HCT116 (cell line): ENCODE results near the gene IL11RA. TPM values are rescaled to one million over a fixed set of nuclear protein-coding genes. Genes with fewer than 3 reads are reported as not detected.
A peak's percentile ranks its signal among the peaks of the same experiment; 100 is the strongest.

Experiments
- ATAC-seq: fragments of 200-7000 bp; cut with Tn5 transposase; 2 replicates; pipeline ENCODE4 v1.9.1; 2020; ENCODE audit warnings: mild to moderate bottlenecking, moderate library complexity
- BruUV-seq: library from RNA; stranded (reverse); fragments of 400-500 nt; replicated peaks from 2 replicates; lab custom pipeline; 2021; lab: Mats Ljungman, UMichigan
- CTCF ChIA-PET: fragments of 300-600 bp; sonication (Branson Sonifier 250); formaldehyde crosslinking; loops from one replicate; lab custom pipeline; 2021; ENCODE audit warnings: antibody characterized with exemption; lab: Charles Lee
- POLR2A ChIA-PET: fragments of 300-600, 350-600 bp; sonication (Branson Sonifier 250); formaldehyde crosslinking; loops from one replicate; lab custom pipeline; 2021; ENCODE audit warnings: antibody characterized with exemption; lab: Charles Lee
- RAD21 ChIA-PET, 2 experiments: fragments of 300-600 bp; sonication (Branson Sonifier 250); formaldehyde crosslinking; loops; one replicate each; lab custom pipeline; 2023; ENCODE audit warnings: low total read pairs in 2 of 2; ENCODE audit not compliant: uncharacterized antibody in 2 of 2, unreplicated experiment in 2 of 2, low non-redundant PET in 1 of 2; lab: Charles Lee
- DNase-seq: peaks from one replicate; pipeline ENCODE4 v3.0.0-alpha.2; 2010; ENCODE audit warnings: low read depth, low spot score
- H2AFZ ChIP-seq: fragments of 200-600 bp; shearing (Covaris generic), sonication (generic); 2 replicates; pipeline ENCODE4 v1.6.1; 2017; ENCODE audit warnings: low read depth, mixed run types, mixed read lengths, antibody characterized with exemption, low read length; ENCODE audit not compliant: poor library complexity, severe bottlenecking
- H3K27ac ChIP-seq: 2 replicates; pipeline ENCODE4 v1.5.1; 2012; ENCODE audit warnings: low read depth, low read length
- H3K27me3 ChIP-seq: fragments of 200-600 bp; sonication (generic); 2 replicates; pipeline ENCODE4 v1.6.1; 2016; ENCODE audit warnings: mixed run types, low read length, mixed read lengths; ENCODE audit not compliant: insufficient read depth
- H3K36me3 ChIP-seq, 2 experiments: fragments of 200-500 bp in 1 of 2; fragments of 200-600 bp in 1 of 2; sonication (Bioruptor generic) in 1 of 2; sonication (generic) in 1 of 2; 2 replicates each; pipeline versions ENCODE4 v1.5.1 to v1.6.1; 2014 to 2016; ENCODE audit warnings: low read length in 2 of 2, inconsistent platforms in 1 of 2, mixed read lengths in 1 of 2, mixed run types in 1 of 2; ENCODE audit not compliant: insufficient read depth in 2 of 2, control insufficient read depth in 1 of 2
- H3K4me1 ChIP-seq, 2 experiments: fragments of 200-600 bp in 1 of 2; sonication (generic) in 1 of 2; 2 replicates each; pipeline versions ENCODE4 v1.5.1 to v1.6.1; 2012 to 2017; ENCODE audit warnings: low read length in 2 of 2, inconsistent platforms in 1 of 2, mild to moderate bottlenecking in 1 of 2, mixed read lengths in 1 of 2, mixed run types in 1 of 2, moderate library complexity in 1 of 2; ENCODE audit not compliant: insufficient read depth in 2 of 2, control insufficient read depth in 1 of 2
- H3K4me2 ChIP-seq: fragments of 200-600 bp; sonication (generic); 2 replicates; pipeline ENCODE4 v1.6.1; 2017; ENCODE audit warnings: mixed run types, low read length, mixed read lengths
- H3K4me3 ChIP-seq, 2 experiments: fragments of 200-600 bp in 1 of 2; sonication (generic) in 1 of 2; replicated peaks in 1 of 2; 2 replicates each; pipeline ENCODE4 v1.5.1; 2011 to 2016; ENCODE audit warnings: low read length in 2 of 2, control low read depth in 1 of 2, low read depth in 1 of 2, mild to moderate bottlenecking in 1 of 2, mixed read lengths in 1 of 2, mixed run types in 1 of 2
- H3K79me2 ChIP-seq: fragments of 200-600 bp; sonication (generic); 2 replicates; pipeline ENCODE4 v1.6.1; 2017; ENCODE audit warnings: mild to moderate bottlenecking, mixed run types, low read length, moderate library complexity, mixed read lengths; ENCODE audit not compliant: insufficient read depth
- H3K9ac ChIP-seq: fragments of 200-600 bp; sonication (generic); 2 replicates; pipeline ENCODE4 v1.6.1; 2016; ENCODE audit warnings: low read length, mixed read lengths
- H3K9me2 ChIP-seq: fragments of 200-600 bp; sonication (generic), shearing (Covaris generic); 2 replicates; pipeline ENCODE4 v1.6.1; 2017; ENCODE audit warnings: mixed run types, mild to moderate bottlenecking, moderate library complexity; ENCODE audit not compliant: insufficient read depth
- H3K9me3 ChIP-seq, 2 experiments: fragments of 200-500 bp in 1 of 2; fragments of 200-600 bp in 1 of 2; sonication (Bioruptor generic) in 1 of 2; sonication (generic) in 1 of 2; 2 replicates each; pipeline ENCODE4 v1.6.1; 2014 to 2017; ENCODE audit warnings: low read length in 2 of 2, mixed read lengths in 2 of 2, inconsistent platforms in 1 of 2, low read depth in 1 of 2, mild to moderate bottlenecking in 1 of 2, mixed run types in 1 of 2, moderate library complexity in 1 of 2; ENCODE audit not compliant: control insufficient read depth in 1 of 2, insufficient read depth in 1 of 2
- H4K20me1 ChIP-seq: fragments of 200-600 bp; sonication (generic), shearing (Covaris generic); 2 replicates; pipeline ENCODE4 v1.6.1; 2017; ENCODE audit warnings: mixed run types, mild to moderate bottlenecking, moderate library complexity; ENCODE audit not compliant: insufficient read depth
- CEBPB ChIP-seq: IDR thresholded peaks from 2 replicates; pipeline ENCODE4 v1.6.1; 2012; ENCODE audit warnings: low read depth
- EGR1 ChIP-seq: IDR thresholded peaks from 2 replicates; pipeline ENCODE4 v1.6.1; 2012; ENCODE audit warnings: low read depth
- ELF1 ChIP-seq: IDR thresholded peaks from 2 replicates; pipeline ENCODE4 v1.6.1; 2012; ENCODE audit warnings: low read depth, borderline replicate concordance
- EZH2phosphoT487 ChIP-seq: fragments of 200-600 bp; IDR thresholded peaks from 2 replicates; pipeline ENCODE4 v1.6.1; 2018; ENCODE audit warnings: antibody characterized with exemption, borderline replicate concordance
- JUND ChIP-seq: IDR thresholded peaks from 2 replicates; pipeline ENCODE4 v1.6.1; 2012
- MAX ChIP-seq: IDR thresholded peaks from 2 replicates; pipeline ENCODE4 v1.6.1; 2012
- RAD21 ChIP-seq: IDR thresholded peaks from 2 replicates; pipeline ENCODE4 v1.6.1; 2012; ENCODE audit warnings: low read depth, mild to moderate bottlenecking
- SP1 ChIP-seq: IDR thresholded peaks from 2 replicates; pipeline ENCODE4 v1.6.1; 2012; ENCODE audit warnings: low read depth
- SRF ChIP-seq: IDR thresholded peaks from 2 replicates; pipeline ENCODE4 v1.6.1; 2012; ENCODE audit warnings: low read depth
- TCF7L2 ChIP-seq: IDR thresholded peaks from 2 replicates; pipeline ENCODE4 v1.7.0; 2011; ENCODE audit warnings: borderline replicate concordance, inconsistent platforms; ENCODE audit not compliant: insufficient read depth, insufficient read length; ENCODE audit errors: extremely low read depth
- YY1 ChIP-seq: IDR thresholded peaks from 2 replicates; pipeline ENCODE4 v1.6.1; 2011; ENCODE audit warnings: low read length, low read depth, moderate library complexity, mild to moderate bottlenecking; ENCODE audit not compliant: insufficient replicate concordance; ENCODE audit errors: extremely low read depth
- ZNF274 ChIP-seq: fragments of 200-500 bp; sonication (Bioruptor generic); IDR thresholded peaks from 2 replicates; pipeline ENCODE4 v1.6.1; 2014; ENCODE audit warnings: mild to moderate bottlenecking, low read depth, low read length, inconsistent platforms
- intact Hi-C: fragments of 100-400 bp; cut with micrococcal nuclease; formaldehyde crosslinking; loops from 2 replicates; pipeline ENCODE4 v1.10.0; 2022
- total RNA-seq: library from RNA; stranded (reverse); gene quantifications from one replicate; pipeline ENCODE4 v1.2.1, GENCODE V29; 2021; ENCODE audit not compliant: unreplicated experiment
- TF ChIP-seq, protein P1 (sequence below): IDR thresholded peaks from 2 replicates; pipeline ENCODE4 v1.6.1; 2012

IL11RA gene
- total RNA-seq, 1 experiment from 2014 or later = 10.6 TPM

GRCh38 chr9:34652602-34653000 is 616 bp downstream of the IL11RA start:
- Histone ChIP-seq H3K9ac (peak overlapping the region; percentile 58), H3K79me2 (no peaks in the 10 kb centered on the region), H3K36me3 (peaks cover 0 to 6% of the 10 kb centered on the region in 2 experiments; a peak in 1 of 4 replicates), H3K27ac (peak overlapping the region; percentile 50), H3K9me2 (no peaks in the 10 kb centered on the region), H3K4me3 (peak overlapping the region; percentile 58 to 61), H3K9me3 (no peaks in the 10 kb centered on the region), H3K4me2 (peak overlapping the region; percentile 83), H3K4me1 (peaks cover 15 to 34% of the 10 kb centered on the region in 2 experiments), H2AFZ (no peak overlapping the region), H4K20me1 (no peaks in the 10 kb centered on the region), H3K27me3 (no peaks in the 10 kb centered on the region)
- DNase-seq = no peak
- ATAC-seq = 0 out of 2 replicates have a peak, but pooled peaks have one; percentile 1
- ChIA-PET RAD21 (no interaction called here), CTCF (no interaction called here), POLR2A (interaction anchor here (1.3 to 1.5 kb wide), 2 partner anchors 12 to 15 kb away, joined by 5 to 8 read pairs; partner anchors contain the start of gene SIGMAR1)
- BruUV-seq = no TSS peak
- intact Hi-C loops = no loop called here
- TF ChIP-seq, protein P1, sequence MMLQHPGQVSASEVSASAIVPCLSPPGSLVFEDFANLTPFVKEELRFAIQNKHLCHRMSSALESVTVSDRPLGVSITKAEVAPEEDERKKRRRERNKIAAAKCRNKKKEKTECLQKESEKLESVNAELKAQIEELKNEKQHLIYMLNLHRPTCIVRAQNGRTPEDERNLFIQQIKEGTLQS = no peak
- no peak for TF ChIP-seq EZH2phosphoT487
- no peak for TF ChIP-seq CEBPB
- no peak for TF ChIP-seq JUND

- no peak for DNase-seq
- Histone ChIP-seq H3K4me3 (no peak overlapping the region), H3K4me1 (peaks cover 13 to 29% of the 10 kb centered on the region in 2 experiments), H3K36me3 (peaks cover 0 to 6% of the 10 kb centered on the region in 2 experiments; a peak in 1 of 4 replicates), H2AFZ (no peak overlapping the region), H3K4me2 (peak overlapping the region; percentile 83; the same call in 1 of the 2 replicates), H3K9ac (no peak overlapping the region), H3K9me2 (no peaks in the 10 kb centered on the region), H3K79me2 (no peaks in the 10 kb centered on the region), H4K20me1 (no peaks in the 10 kb centered on the region)
- RAD21 ChIA-PET = no interaction called here
- no TSS peak for BruUV-seq
- TF ChIP-seq RAD21 = no peak
- no peak for TF ChIP-seq TCF7L2
- TF ChIP-seq SRF = no peak
- TF ChIP-seq SP1 = no peak
- TF ChIP-seq EGR1 = no peak
- no peak for TF ChIP-seq CEBPB
- TF ChIP-seq ELF1 = no peak
- TF ChIP-seq YY1 = no peak
- TF ChIP-seq ZNF274 = no peak
- no peak for TF ChIP-seq MAX
- TF ChIP-seq, all 23 proteins: peak for 0
- no peaks in the 10 kb centered on the region for H3K9me3 ChIP-seq
- POLR2A ChIA-PET = interaction anchor here (0.6 kb wide), 1 partner anchor 16 kb away, joined by 3 read pairs; the partner anchor contains the start of gene SIGMAR1
- ATAC-seq = no peak
- H3K27me3 ChIP-seq = no peaks in the 10 kb centered on the region
- CTCF ChIA-PET = no interaction called here
- H3K27ac ChIP-seq = no peak overlapping the region
- intact Hi-C loops = no loop called here
Observed at GRCh38 chr9:34653151-34654072, 1.4 kb downstream of the IL11RA start.
